ENCODE results near the gene NEGR1.

GRCh38 chr1:72286401-72286800 is 4.1 kb upstream of the NEGR1 start:
- TF ChIP-seq CTCF (IDR thresholded peaks at IDR 0.05) (no peak), POLR2A (IDR thresholded peaks at IDR 0.05) (no peak)

Data from Peyer's patch (tissue), 4 donors.